Brain microvascular endothelial cell (primary cell): Measurements from ENCODE around the gene TIMM8B.
A peak's percentile ranks its signal among the peaks of the same experiment; 100 is the strongest.

Experiments used
- DNase-seq: peaks from one replicate; pipeline ENCODE4 v3.0.0-alpha.2; 2020
- H3K27ac ChIP-seq: fragments of 250-450 bp; sonication (Bioruptor Pico); 2 replicates; pipeline ENCODE4 v1.5.1; 2020; ENCODE audit warnings: mild to moderate bottlenecking, moderate library complexity
- H3K27me3 ChIP-seq: fragments of 250-450 bp; sonication (Bioruptor Pico); replicated peaks from 2 replicates; pipeline ENCODE4 v1.5.1; 2020; ENCODE audit warnings: mild to moderate bottlenecking
- H3K36me3 ChIP-seq: fragments of 250-450 bp; sonication (Bioruptor Pico); replicated peaks from 2 replicates; pipeline ENCODE4 v1.5.1; 2020; ENCODE audit warnings: mild to moderate bottlenecking
- H3K4me3 ChIP-seq: 2 replicates; pipeline ENCODE4 v1.5.1; 2011; ENCODE audit warnings: low read depth, mild to moderate bottlenecking, control low read depth, low read length, moderate library complexity
- in situ Hi-C: cut with HindIII; loops from 2 replicates; pipeline ENCODE4 v1.10.0; 2017; ENCODE audit warnings: low sequenced_read_pairs, low pct_ligation_motif_present
- TF ChIP-seq, protein P1 (sequence below): IDR thresholded peaks from 2 replicates; pipeline ENCODE4 v1.5.1; 2011; ENCODE audit warnings: low read depth, mild to moderate bottlenecking, moderate library complexity, low read length, control low read depth, inconsistent platforms; ENCODE audit errors: missing control alignments

TIMM8B gene

DNA sequence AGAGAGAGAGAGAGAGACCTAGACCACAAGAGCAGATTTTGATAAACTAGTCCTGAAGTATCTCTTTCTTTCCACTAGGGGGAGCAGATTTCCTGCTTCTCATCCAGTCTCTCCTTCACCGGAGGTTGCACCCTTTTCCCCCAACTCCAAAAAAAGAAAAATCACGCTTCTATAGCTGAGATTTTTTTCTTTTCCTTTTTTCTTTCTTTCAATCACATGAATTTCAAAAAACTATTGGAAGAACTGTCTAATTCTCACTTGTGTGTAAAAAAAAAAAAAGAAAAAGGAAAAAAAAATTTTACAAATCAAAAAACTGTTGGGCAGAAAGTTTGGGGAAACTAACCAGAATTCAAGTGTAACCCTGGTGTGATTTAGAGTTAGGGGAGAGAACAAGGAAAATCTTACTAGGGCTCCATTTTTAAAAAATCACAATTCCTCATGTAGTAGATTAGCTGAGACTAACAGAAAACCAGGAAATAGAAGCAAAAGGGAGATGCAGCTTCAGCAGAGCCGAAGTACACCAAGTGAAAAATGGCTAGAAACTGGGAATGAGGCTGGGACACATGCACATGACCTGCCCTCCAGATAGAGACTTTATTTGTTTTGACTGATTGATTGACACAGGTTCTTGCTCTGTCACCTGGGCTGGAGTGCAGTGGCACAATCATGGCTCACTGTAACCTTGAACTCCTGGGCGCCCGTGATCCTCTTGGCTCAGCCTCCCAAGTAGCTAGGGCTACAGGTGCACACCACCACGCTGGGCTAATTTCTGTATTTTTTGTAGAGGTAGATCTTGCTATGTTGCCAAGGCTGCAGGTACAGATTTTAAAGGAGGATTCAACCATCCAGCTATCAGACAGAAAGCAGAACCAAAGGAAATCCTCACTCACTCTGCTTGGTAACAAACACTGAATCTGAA, 27.2 kb upstream of the TIMM8B start:
- DNase-seq: peak; percentile 31
- TF ChIP-seq, protein P1, sequence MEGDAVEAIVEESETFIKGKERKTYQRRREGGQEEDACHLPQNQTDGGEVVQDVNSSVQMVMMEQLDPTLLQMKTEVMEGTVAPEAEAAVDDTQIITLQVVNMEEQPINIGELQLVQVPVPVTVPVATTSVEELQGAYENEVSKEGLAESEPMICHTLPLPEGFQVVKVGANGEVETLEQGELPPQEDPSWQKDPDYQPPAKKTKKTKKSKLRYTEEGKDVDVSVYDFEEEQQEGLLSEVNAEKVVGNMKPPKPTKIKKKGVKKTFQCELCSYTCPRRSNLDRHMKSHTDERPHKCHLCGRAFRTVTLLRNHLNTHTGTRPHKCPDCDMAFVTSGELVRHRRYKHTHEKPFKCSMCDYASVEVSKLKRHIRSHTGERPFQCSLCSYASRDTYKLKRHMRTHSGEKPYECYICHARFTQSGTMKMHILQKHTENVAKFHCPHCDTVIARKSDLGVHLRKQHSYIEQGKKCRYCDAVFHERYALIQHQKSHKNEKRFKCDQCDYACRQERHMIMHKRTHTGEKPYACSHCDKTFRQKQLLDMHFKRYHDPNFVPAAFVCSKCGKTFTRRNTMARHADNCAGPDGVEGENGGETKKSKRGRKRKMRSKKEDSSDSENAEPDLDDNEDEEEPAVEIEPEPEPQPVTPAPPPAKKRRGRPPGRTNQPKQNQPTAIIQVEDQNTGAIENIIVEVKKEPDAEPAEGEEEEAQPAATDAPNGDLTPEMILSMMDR: peak; percentile 75
- in situ Hi-C loops: no loop called here

DNA sequence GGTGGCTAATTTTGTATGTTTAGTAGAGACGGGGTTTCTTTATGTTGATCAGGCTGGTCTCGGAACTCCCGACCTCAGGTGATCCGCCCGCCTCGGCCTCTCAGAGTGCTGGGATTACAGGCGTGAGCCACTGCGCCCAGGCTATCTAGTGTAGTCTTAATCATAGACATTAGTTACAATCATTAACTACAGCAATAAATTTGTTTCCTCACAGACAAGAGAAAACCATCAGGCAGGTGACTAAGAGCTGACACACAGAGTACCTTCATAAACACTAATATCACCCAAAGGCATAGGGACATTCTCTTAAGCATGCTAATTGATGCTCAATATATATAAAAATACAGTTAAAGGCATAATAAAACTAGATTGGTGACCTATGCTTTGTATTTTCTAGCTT, 19.5 kb upstream of the TIMM8B start:
- TF ChIP-seq, protein P1: no peak
- no peak for DNase-seq
- Histone ChIP-seq H3K36me3 (no peaks in the 10 kb centered on the region), H3K4me3 (no peak overlapping the region), H3K27ac (no peak overlapping the region), H3K27me3 (no peaks in the 10 kb centered on the region)
- in situ Hi-C loops: no loop called here

More for the DNA sequence above, 27.2 kb upstream of the TIMM8B start:
- Histone ChIP-seq H3K27ac (no peak overlapping the region), H3K4me3 (no peak overlapping the region), H3K27me3 (no peaks in the 10 kb centered on the region), H3K36me3 (no peaks in the 10 kb centered on the region)

- in situ Hi-C loops: no loop called here
- DNase-seq: no peak
Measured at GRCh38 chr11:112103446-112103845, 16.9 kb upstream of the TIMM8B start.

GRCh38 chr11:112100462-112100861, 13.9 kb upstream of the TIMM8B start:
- H3K4me3 ChIP-seq: no peak overlapping the region
- no peaks in the 10 kb centered on the region for H3K27me3 ChIP-seq
- in situ Hi-C loops: no loop called here
- no peak overlapping the region for H3K27ac ChIP-seq
- TF ChIP-seq, protein P1: no peak
- DNase-seq: peak; percentile 40
- H3K36me3 ChIP-seq: peaks cover 2% of the 10 kb centered on the region

More at GRCh38 chr11:112103446-112103845, 16.9 kb upstream of the TIMM8B start:
- Histone ChIP-seq H3K4me3 (no peak overlapping the region), H3K27me3 (no peaks in the 10 kb centered on the region), H3K27ac (no peak overlapping the region), H3K36me3 (no peaks in the 10 kb centered on the region)
- TF ChIP-seq, protein P1: no peak

- no peak overlapping the region for H3K27ac ChIP-seq
- in situ Hi-C loops: no loop called here
- DNase-seq: no peak
- H3K4me3 ChIP-seq: no peak overlapping the region
- no peaks in the 10 kb centered on the region for H3K27me3 ChIP-seq
- H3K36me3 ChIP-seq: peaks cover 14% of the 10 kb centered on the region
- TF ChIP-seq, protein P1: no peak
Measured at GRCh38 chr11:112097734-112098528, 11.4 kb upstream of the TIMM8B start.
